Gastrocnemius medialis (tissue), 4 donors: ENCODE data around the gene ARL4D. TPM values are rescaled to one million over a fixed set of nuclear protein-coding genes. Genes with fewer than 3 reads are reported as not detected.
"Not testable (repeated sequence)": the region's sequence is repeated elsewhere in the genome, so short reads cannot be mapped to it uniquely, and the experiment has no call there.

ENCODE experiments used
- ATAC-seq, 2 donors: fragments of 150-250 bp; one replicate each; pipeline ENCODE4 v1.9.1; 2016
- DNase-seq, 2 donors: peaks; one replicate each; pipeline ENCODE4 v3.0.0-alpha.2; 2019
- H3K27ac ChIP-seq, 4 donors: fragments of 200-600 bp; sonication (generic); 1 replicate in 1 of 4; 2 replicates in 3 of 4; pipeline ENCODE4 v1.5.1; 2016 to 2018; ENCODE audit warnings: mild to moderate bottlenecking in 2 of 4, moderate library complexity in 1 of 4
- H3K27me3 ChIP-seq, 3 donors: fragments of 200-600 bp; sonication (generic) in 2 of 3; 1 replicate in 1 of 3; 2 replicates in 2 of 3; pipeline versions ENCODE4 v1.5.1 to v1.6.0; 2016 to 2019; ENCODE audit warnings: mild to moderate bottlenecking in 1 of 3, moderate library complexity in 1 of 3
- H3K36me3 ChIP-seq, 2 donors: fragments of 200-600 bp; sonication (generic) in 1 of 2; one replicate each; pipeline ENCODE4 v1.5.1; 2017 to 2018
- H3K4me1 ChIP-seq, 2 donors: fragments of 200-600 bp; sonication (generic) in 1 of 2; one replicate each; pipeline ENCODE4 v1.5.1; 2016 to 2017; ENCODE audit warnings: mild to moderate bottlenecking in 2 of 2
- H3K4me3 ChIP-seq, 4 donors: fragments of 200-600 bp; sonication (generic) in 3 of 4; 1 replicate in 1 of 4; 2 replicates in 3 of 4; pipeline ENCODE4 v1.5.1; 2016 to 2019; ENCODE audit warnings: mild to moderate bottlenecking in 2 of 4
- H3K9me3 ChIP-seq, 3 donors: fragments of 200-600 bp; sonication (generic) in 2 of 3; 1 replicate in 1 of 3; 2 replicates in 2 of 3; pipeline ENCODE4 v1.5.1; 2016 to 2019
- CTCF ChIP-seq, 5 experiments: fragments of 450-650 bp in 3 of 5; fragments of 200-600 bp in 2 of 5; sonication (generic) in 2 of 5; IDR thresholded peaks in 4 of 5; conservative IDR thresholded peaks in 1 of 5; 1 replicate in 4 of 5; 2 replicates in 1 of 5; pipeline ENCODE4 v1.5.1; 2016 to 2019; ENCODE audit warnings: antibody characterized with exemption in 5 of 5, mild to moderate bottlenecking in 3 of 5, moderate library complexity in 3 of 5
- POLR2A ChIP-seq, 2 donors: fragments of 450-650 bp; IDR thresholded peaks; one replicate each; pipeline ENCODE4 v1.6.1; 2017; ENCODE audit warnings: antibody characterized with exemption in 2 of 2, mild to moderate bottlenecking in 2 of 2, moderate library complexity in 2 of 2
- in situ Hi-C, 4 donors: fragments of 200-750 bp; cut with MboI; loops; one replicate each; pipeline versions ENCODE4 v1.15.0 to v1.8.0; 2017; ENCODE audit warnings: low sequenced_read_pairs in 4 of 4
- intact Hi-C: fragments of 100-400 bp; cut with DNase I; formaldehyde crosslinking; loops from one replicate; pipeline ENCODE4 v1.15.1; 2023; ENCODE audit warnings: low total_unique reads
- total RNA-seq, 4 donors: library from RNA; depleted of rRNA; stranded (reverse); fragments of >200 nt; gene quantifications; one replicate each; pipeline versions ENCODE4 v1.1.0 to v1.2.3, GENCODE V29; 2016

ARL4D gene
- total RNA-seq, 4 donors from 2014 or later: 0.17 to 2.0 (median 1.3) TPM

- H3K27me3 ChIP-seq: no peaks in the 10 kb centered on the region
- H3K36me3 ChIP-seq: no peaks in the 10 kb centered on the region
- H3K27ac ChIP-seq: peak overlapping the region; percentile 93 to 100 (median 98)
- in situ Hi-C loops (no loop called here), intact Hi-C loops (loop anchor here (1.0 to 2.0 kb wide), 3 partner anchors 21 to 94 kb away; partner anchors contain the start of gene DHX8)
- DNase-seq: peak; percentile 80 to 85
- peaks cover 2 to 9% of the 10 kb centered on the region in 2 donors for H3K4me1 ChIP-seq
- no peak for TF ChIP-seq POLR2A (IDR thresholded peaks at IDR 0.05)
- TF ChIP-seq CTCF (IDR thresholded peaks at IDR 0.05 in 4 of 5, conservative IDR thresholded peaks at IDR 0.05 in 1 of 5): peak; percentile 82 to 84 (median 84)
- H3K9me3 ChIP-seq: no peaks in the 10 kb centered on the region
- ATAC-seq: peak; percentile 73 to 78
- peak overlapping the region; percentile 64 to 88 (median 70) for H3K4me3 ChIP-seq
Measured at GRCh38 chr17:43389046-43389947, 9.5 kb upstream of the ARL4D start.

- peaks cover 3 to 9% of the 10 kb centered on the region in 2 donors for H3K4me1 ChIP-seq
- no peaks in the 10 kb centered on the region for H3K9me3 ChIP-seq
- TF ChIP-seq POLR2A (IDR thresholded peaks at IDR 0.05): no peak
- no peak for TF ChIP-seq CTCF (IDR thresholded peaks at IDR 0.05 in 4 of 5, conservative IDR thresholded peaks at IDR 0.05 in 1 of 5)
- intact Hi-C loops: loop anchor here (10.0 kb wide), 1 partner anchor 558 kb away; the partner anchor contains the start of gene PSME3
- no peak for ATAC-seq
- no peak for DNase-seq
- no peak overlapping the region for H3K27ac ChIP-seq
- no peaks in the 10 kb centered on the region for H3K36me3 ChIP-seq
- in situ Hi-C loops: loop anchor here in 3 of 4 donors (5.0 kb wide), 1 partner anchor 90 kb away; the partner anchor contains the start of gene DHX8 (in 3 of the 3)
- no peaks in the 10 kb centered on the region for H3K27me3 ChIP-seq
- no peak overlapping the region for H3K4me3 ChIP-seq
Measured at GRCh38 chr17:43392397-43392796, 6.4 kb upstream of the ARL4D start.

GRCh38 chr17:43393944-43394482 is 4.8 kb upstream of the ARL4D start:
- Histone ChIP-seq H3K9me3 (no peaks in the 10 kb centered on the region), H3K27ac (peak overlapping the region; percentile 39 to 77 (median 48)), H3K4me1 (peaks cover 3 to 14% of the 10 kb centered on the region in 2 donors), H3K27me3 (no peaks in the 10 kb centered on the region), H3K4me3 (peak overlapping the region; percentile 16 to 44 (median 32)), H3K36me3 (no peaks in the 10 kb centered on the region)
- ATAC-seq (peak; percentile 61 to 64), DNase-seq (peak; percentile 81 to 88)
- intact Hi-C loops: loop anchor here (1.0 to 10.0 kb wide), 2 partner anchors 89 to 559 kb away; partner anchors contain the start of genes DHX8 and PSME3
- in situ Hi-C loops: loop anchor here in 3 of 4 donors (5.0 kb wide), 1 partner anchor 88 kb away; the partner anchor contains the start of gene DHX8 (in 3 of the 3)
- TF ChIP-seq POLR2A (IDR thresholded peaks at IDR 0.05): no peak
- peak; percentile 91 to 97 (median 94) for TF ChIP-seq CTCF (IDR thresholded peaks at IDR 0.05 in 4 of 5, conservative IDR thresholded peaks at IDR 0.05 in 1 of 5)

GRCh38 chr17:43394696-43395095 is 4.1 kb upstream of the ARL4D start:
- Histone ChIP-seq H3K4me1 (peaks cover 3 to 17% of the 10 kb centered on the region in 2 donors), H3K27ac (peak overlapping the region in 1 of 4 donors; percentile 77)
- intact Hi-C loops (loop anchor here (1.0 to 10.0 kb wide), 2 partner anchors 89 to 560 kb away; partner anchors contain the start of genes DHX8 and PSME3), in situ Hi-C loops (loop anchor here (5.0 kb wide), 1 partner anchor 88 kb away; the partner anchor contains the start of gene DHX8 (in 4 of the 4))
- not testable (repeated sequence) for H3K4me3 ChIP-seq, ATAC-seq, DNase-seq, H3K36me3 ChIP-seq, H3K9me3 ChIP-seq, H3K27me3 ChIP-seq
